ENCODE data around the gene CHD3. TPM values are rescaled to one million over a fixed set of nuclear protein-coding genes. Genes with fewer than 3 reads are reported as not detected.
"Not testable (repeated sequence)": the region's sequence is repeated elsewhere in the genome, so short reads cannot be mapped to it uniquely, and the experiment has no call there.

The CHD3 gene
- total and polyA plus RNA-seq, 2 donors (not counting 1 experiment from before 2014, with no cell fraction given): 68.1 to 69.1 TPM

DNA sequence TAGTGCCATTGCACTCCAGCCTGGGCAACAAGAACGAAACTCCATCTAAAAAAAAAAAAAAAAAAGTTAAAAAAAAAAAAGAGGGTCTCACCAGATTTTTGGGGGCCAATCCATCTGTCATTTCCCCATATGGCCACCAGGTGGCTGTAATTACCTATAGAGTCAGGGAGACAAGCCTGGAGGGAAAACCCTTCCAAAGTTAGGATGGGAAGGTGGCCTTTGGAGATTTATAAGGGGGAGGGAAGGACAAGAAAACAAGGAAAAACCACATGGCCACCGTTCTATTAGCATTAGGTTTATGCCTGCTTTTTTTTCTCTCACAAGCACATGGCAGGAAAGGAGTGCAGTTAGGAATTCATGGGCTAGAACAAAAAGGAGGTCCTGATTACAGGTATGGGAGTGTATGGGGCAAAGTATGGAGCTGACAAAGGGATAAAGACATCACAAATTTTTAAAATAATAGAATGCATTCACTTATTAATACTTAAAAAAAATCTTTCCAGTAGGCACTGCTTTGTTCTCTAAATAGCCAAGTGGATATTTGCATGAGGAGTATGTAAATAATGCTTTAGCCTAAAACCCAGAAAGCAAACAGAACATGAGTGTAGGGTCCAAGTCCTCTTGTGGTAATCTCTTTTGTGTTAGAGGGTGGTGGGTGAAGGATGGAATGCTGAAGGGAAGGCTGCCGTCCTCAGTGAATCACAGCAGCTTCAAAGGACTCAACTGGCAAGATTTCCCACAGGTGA is 25.7 kb upstream of the CHD3 start:
- Histone ChIP-seq H3K4me1 (ENCODE audit: control insufficient read depth in 2 of 2, insufficient read depth in 2 of 2, low read length in 2 of 2) (peaks cover 9 to 18% of the 10 kb centered on the region in 2 donors), H4K20me1 (ENCODE audit: control insufficient read depth, insufficient read depth, low read length, poor library complexity, severe bottlenecking) (no peaks in the 10 kb centered on the region), H3K27me3 (replicated peaks in 1 of 4; ENCODE audit: control extremely low read depth in 1 of 4, control insufficient read depth in 3 of 4, insufficient read depth in 4 of 4, low read length in 3 of 4) (no peaks in the 10 kb centered on the region), H3K9ac (ENCODE audit: low read length) (no peak overlapping the region), H3K36me3 (replicated peaks in 1 of 2; ENCODE audit: control extremely low read depth in 1 of 2, control insufficient read depth in 1 of 2, extremely low read depth in 1 of 2, insufficient read depth in 2 of 2, low read length in 1 of 2) (peaks cover 1 to 4% of the 10 kb centered on the region in 2 experiments), H3K4me2 (replicated peaks; ENCODE audit: low read depth, low read length, poor library complexity, severe bottlenecking) (no peak overlapping the region), H3K9me3 (ENCODE audit: control extremely low read depth in 1 of 3, control insufficient read depth in 2 of 3, insufficient read depth in 1 of 3, low read length in 2 of 3) (no peaks in the 10 kb centered on the region), H3K27ac (ENCODE audit: low read length in 2 of 2) (no peak overlapping the region), H3K79me2 (ENCODE audit: control insufficient read depth, insufficient read depth, low read length) (peaks cover 10% of the 10 kb centered on the region), H2AFZ (ENCODE audit: insufficient read depth, low read depth, low read length, poor library complexity, severe bottlenecking) (no peak overlapping the region), H3K4me3 (ENCODE audit: control extremely low read depth in 1 of 5, extremely low read depth in 1 of 5, insufficient read depth in 1 of 5, low read depth in 2 of 5, low read length in 4 of 5) (no peak overlapping the region)
- Mint-ChIP-seq H3K4me1 (peaks cover 9% of the 10 kb centered on the region), H3K27ac (peak overlapping the region; percentile 5), H3K9me3 (ENCODE audit: insufficient read depth) (no peaks in the 10 kb centered on the region), H3K4me3 (no peak overlapping the region), H3K27me3 (no peaks in the 10 kb centered on the region)
- ChIA-PET POLR2A (interaction anchor here (0.7 kb wide), 1 partner anchor 50 kb away, joined by 5 read pairs; no protein-coding TSS in a partner anchor), CTCF (interaction anchor here (0.6 to 8.6 kb wide), 34 partner anchors 7 to 1039 kb away, joined by 3 to 144 read pairs (median 5); partner anchors contain the start of gene RNF227)
- WGBS (ENCODE audit: insufficient coverage): 80% methylated on average over 1 of the region's 3 CpGs
- ATAC-seq (ENCODE audit: low read depth): no peak
- no peak for TF ChIP-seq EZH2 (IDR thresholded peaks at IDR 0.05; ENCODE audit: borderline replicate concordance, insufficient read depth, low read depth, low read length, poor library complexity, severe bottlenecking)
- TF ChIP-seq, protein P1, sequence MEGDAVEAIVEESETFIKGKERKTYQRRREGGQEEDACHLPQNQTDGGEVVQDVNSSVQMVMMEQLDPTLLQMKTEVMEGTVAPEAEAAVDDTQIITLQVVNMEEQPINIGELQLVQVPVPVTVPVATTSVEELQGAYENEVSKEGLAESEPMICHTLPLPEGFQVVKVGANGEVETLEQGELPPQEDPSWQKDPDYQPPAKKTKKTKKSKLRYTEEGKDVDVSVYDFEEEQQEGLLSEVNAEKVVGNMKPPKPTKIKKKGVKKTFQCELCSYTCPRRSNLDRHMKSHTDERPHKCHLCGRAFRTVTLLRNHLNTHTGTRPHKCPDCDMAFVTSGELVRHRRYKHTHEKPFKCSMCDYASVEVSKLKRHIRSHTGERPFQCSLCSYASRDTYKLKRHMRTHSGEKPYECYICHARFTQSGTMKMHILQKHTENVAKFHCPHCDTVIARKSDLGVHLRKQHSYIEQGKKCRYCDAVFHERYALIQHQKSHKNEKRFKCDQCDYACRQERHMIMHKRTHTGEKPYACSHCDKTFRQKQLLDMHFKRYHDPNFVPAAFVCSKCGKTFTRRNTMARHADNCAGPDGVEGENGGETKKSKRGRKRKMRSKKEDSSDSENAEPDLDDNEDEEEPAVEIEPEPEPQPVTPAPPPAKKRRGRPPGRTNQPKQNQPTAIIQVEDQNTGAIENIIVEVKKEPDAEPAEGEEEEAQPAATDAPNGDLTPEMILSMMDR (IDR thresholded peaks at IDR 0.05): peak; percentile 84
- intact Hi-C loops (cut with micrococcal nuclease): loop anchor here (1.0 kb wide), 2 partner anchors 127 to 194 kb away; no protein-coding TSS in a partner anchor
- DNase-seq: peak; percentile 74

DNA sequence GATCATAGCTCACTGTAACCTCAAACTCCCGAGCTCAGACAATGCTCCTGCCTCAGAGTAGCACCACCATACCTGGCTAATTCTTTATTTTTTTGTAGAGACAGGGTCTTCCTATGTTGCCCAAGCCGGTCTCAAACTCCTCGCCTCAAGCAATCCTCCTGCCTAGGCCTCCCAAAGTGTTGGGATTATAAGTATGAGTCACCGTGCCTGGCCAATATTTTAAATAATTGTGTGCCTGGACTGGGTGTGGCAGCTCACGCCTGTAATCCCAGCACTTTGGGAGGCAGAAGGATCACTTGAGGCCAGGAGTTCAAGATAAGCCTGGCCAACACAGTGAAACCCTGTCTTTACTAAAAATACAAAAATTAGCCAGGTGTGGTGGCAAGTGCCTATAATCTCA is 24.2 kb upstream of the CHD3 start:
- H4K20me1 ChIP-seq (ENCODE audit: control insufficient read depth, insufficient read depth, low read length, poor library complexity, severe bottlenecking); H2AFZ ChIP-seq (ENCODE audit: insufficient read depth, low read depth, low read length, poor library complexity, severe bottlenecking); H3K27me3 Mint-ChIP-seq; DNase-seq; H3K27ac ChIP-seq (ENCODE audit: low read length in 2 of 2); intact Hi-C loops (cut with micrococcal nuclease); H3K4me2 ChIP-seq (replicated peaks; ENCODE audit: low read depth, low read length, poor library complexity, severe bottlenecking); H3K36me3 ChIP-seq (replicated peaks in 1 of 2; ENCODE audit: control extremely low read depth in 1 of 2, control insufficient read depth in 1 of 2, extremely low read depth in 1 of 2, insufficient read depth in 2 of 2, low read length in 1 of 2); H3K9me3 ChIP-seq (ENCODE audit: control extremely low read depth in 1 of 3, control insufficient read depth in 2 of 3, insufficient read depth in 1 of 3, low read length in 2 of 3); H3K27ac Mint-ChIP-seq; H3K9me3 Mint-ChIP-seq (ENCODE audit: insufficient read depth); H3K4me1 ChIP-seq (ENCODE audit: control insufficient read depth in 2 of 2, insufficient read depth in 2 of 2, low read length in 2 of 2); H3K9ac ChIP-seq (ENCODE audit: low read length); H3K4me3 Mint-ChIP-seq; H3K4me3 ChIP-seq (ENCODE audit: control extremely low read depth in 1 of 5, extremely low read depth in 1 of 5, insufficient read depth in 1 of 5, low read depth in 2 of 5, low read length in 4 of 5); H3K27me3 ChIP-seq (replicated peaks in 1 of 4; ENCODE audit: control extremely low read depth in 1 of 4, control insufficient read depth in 3 of 4, insufficient read depth in 4 of 4, low read length in 3 of 4); POLR2A ChIA-PET; ATAC-seq (ENCODE audit: low read depth): not testable (repeated sequence)
- 96% methylated on average over 3 of the region's 5 CpGs for WGBS (ENCODE audit: insufficient coverage)
- CTCF ChIA-PET: interaction anchor here (0.7 to 8.6 kb wide), 21 partner anchors 10 to 195 kb away, joined by 3 to 144 read pairs (median 5); partner anchors contain the start of gene RNF227
- peaks cover 11% of the 10 kb centered on the region for H3K79me2 ChIP-seq (ENCODE audit: control insufficient read depth, insufficient read depth, low read length)
- H3K4me1 Mint-ChIP-seq: peaks cover 11% of the 10 kb centered on the region

Measured in B cell (primary cell).